Measurements from ENCODE around the gene TTLL9.

TTLL9 gene

DNA sequence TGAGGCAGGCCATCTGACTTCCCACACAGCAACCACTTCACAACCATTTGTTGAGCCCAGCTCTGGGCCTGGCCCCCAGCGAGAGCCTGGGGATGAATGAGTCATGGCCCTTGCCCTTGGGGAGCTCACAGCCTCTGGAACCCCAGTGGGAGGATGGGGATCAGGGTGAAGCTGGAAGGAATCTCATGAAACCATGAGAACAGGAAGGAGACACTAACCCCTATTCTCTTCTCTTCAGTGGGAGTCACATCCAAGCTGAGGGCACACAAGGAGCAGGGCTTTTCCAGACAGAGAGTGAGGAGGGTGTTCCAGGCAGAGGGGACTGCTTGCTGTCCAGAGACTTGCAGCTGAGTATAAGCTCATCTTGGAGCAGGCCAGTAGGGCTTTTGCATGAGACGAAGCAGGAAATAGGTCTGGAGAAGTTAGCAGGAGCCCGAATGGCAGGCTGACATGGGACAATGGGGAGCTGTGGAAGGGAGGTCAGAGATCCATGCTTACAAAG lies 32.5 kb upstream of the TTLL9 start:
- DNase-seq: no peak

DNA sequence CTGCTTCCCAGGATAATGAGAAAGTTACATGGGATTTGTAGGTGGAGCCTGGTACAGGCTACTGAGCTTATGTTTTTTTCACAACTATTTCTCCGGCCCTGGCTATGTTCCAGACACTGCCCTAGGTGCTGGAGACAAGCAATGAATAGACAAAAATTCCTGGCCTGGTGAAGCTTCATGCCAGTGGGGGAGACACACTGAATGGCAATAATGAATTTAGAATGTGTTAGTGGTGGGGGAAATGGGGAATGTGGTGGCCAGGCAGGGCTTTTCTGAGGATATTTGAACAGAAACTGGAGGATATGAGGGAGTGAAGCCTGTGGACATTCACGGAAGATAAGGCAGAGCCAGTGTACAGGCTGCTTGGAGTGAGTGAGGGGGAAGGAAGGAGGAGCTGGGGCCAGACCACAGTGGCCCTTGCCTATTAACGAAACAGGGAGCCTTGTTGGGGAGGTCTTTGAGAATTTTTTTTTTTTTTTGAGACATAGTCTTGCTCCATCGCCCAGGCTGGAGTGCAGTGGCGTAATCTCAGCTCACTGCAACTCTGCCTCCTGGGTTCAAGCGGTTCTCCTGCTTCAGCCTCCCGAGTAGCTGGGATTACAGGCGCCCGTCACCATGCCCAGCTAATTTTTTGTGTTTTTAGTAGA lies 31.7 kb upstream of the TTLL9 start:
- DNase-seq: no peak

DNA sequence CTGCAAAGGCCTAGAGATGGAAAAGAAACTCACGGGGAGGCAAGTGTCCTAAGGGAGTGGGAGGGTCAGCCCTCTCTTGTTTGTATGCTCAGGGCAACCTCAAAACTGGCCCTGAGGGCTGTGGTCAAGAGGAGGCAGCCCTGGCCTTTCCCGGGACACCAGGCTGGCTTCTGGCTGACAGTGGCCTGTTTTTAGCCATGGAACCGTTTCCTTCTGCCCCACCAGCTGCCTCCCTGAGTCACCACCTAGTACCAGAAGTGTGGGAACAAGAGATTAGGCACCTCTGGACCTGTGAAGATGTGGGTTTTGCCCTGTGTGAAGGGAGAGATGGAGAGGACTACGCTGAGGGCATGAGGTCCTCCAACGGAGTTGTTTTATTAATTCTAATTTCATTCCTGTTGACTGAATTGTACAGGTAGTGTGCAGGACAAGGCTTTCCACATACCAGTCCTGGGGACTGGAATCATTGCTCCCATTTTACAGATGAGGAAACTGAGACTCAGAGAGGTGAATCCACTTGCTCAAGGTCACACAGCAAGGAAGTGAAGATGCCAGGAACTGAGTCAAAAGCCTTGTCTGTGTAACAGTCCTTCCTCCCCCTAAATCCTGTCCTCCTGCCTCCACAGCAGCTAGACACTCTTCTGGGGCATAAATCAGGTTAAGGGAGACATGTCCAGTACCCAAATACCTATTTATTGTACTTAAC lies 30.5 kb upstream of the TTLL9 start:
- DNase-seq: no peak

DNA sequence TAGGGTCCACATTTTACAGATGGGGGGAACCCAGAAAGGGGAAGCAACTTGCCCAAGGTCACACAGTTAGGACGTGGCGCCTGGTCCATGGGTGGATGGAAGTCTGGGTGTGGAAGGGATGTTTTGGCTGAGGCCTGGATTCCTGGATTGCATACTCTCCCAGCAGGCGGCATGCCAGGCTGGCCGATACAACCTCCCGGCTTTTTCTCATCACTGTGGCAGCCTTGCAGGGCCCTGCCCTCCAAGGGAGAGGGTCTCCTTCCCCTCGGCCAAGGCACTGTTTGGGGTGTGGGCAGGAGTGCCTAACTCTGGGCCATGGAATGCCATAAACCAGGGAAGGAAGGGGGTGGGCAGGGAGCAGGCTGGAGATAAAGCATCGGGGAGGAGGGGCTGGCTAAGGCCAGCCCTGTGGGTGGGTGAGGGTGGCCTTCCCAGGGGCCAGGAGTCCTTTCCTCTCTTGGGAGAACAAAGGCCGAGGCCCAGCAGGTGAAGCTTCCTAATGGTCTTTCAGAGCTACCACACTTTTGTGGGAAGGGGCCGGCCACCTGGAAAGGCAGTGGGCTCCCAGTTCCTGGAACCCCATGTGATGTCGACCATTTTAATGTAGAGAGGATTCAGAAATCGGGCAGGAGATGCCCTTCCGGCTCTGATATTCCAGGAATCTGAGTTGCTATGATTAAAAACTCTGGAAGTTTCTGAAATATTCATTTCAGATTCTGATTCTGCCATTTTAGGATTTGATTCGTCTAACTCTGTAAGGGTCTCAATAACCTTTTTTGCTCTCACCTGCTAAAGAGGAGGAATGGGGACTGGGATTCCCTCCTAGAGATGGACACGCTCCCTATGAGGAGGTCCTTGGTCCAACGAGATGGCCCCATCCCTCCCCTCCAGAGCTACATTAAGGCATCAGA lies 29.3 kb upstream of the TTLL9 start:
- no peak for DNase-seq

DNA sequence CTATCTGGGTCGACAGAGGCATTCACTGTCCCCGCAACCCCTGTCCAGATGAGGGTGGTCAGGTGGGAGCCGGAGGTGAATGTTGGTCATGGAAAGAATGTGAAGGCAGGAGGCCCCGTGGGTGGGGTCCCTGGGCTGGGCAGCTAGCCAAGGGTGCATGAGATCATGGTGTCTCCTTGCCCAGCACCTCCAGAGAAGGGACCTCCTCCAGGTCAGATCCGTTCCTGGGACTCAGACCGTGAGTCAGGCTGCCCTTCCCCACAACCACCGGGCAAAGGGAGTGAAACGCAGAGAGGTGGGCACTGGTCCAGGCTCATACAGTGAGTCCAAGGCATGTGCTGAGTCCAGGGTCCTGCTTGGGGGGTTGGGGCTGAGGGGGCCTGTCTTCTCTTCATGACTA lies 28.5 kb upstream of the TTLL9 start:
- DNase-seq: no peak

DNA sequence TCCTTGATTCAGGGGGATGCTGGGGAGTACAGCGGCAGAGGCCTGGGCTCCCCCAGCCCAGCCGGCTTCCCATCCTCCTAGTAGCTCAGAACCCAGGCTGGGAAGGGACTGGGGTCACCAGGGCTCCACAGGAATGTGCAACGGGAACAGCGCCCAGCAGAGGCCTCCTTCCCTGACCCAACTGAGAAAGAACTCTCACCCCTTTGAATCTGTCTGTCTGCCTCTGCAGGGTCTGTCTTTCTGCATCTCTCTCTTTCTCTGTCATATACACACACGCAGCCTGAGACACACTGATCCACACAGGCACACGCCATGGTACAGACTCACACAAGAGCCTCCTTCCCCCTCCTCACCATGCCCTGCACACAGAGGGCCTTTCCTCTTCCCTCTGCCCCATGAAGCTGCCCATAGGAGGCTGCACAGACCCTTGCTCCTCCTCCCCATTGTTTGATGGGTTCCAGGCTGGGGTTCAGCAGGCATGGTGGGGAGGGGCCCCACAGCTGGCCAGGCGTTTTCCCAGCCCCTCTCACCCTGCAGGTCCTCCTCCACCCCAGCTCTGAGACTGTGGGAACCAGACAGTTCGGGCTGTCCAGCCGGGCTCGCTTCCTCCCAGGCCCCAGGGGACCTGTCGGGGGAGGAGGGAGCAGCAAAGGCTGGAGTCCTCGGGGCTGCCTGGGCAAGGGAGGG lies 27.8 kb upstream of the TTLL9 start:
- DNase-seq: no peak

DNA sequence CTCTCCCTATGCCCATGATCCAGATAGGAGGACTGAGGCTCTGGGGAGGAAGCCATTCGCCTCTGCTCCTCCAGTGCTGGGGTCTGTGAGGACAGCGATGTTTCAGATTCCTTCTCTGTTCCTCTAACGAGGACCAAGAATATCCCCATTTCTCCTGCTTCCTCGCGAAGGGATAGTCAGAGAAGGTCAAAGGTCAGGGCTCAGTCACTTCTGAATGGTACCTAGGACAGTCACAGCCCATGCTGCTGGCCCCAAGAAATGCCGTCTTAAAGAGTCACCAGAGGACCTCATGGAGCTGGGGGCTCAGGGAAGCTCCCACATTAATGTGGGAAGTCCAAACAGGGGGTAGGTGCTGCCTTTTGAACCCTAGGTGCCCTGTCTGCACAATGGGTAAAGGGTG lies 27.1 kb upstream of the TTLL9 start:
- no peak for DNase-seq

DNA sequence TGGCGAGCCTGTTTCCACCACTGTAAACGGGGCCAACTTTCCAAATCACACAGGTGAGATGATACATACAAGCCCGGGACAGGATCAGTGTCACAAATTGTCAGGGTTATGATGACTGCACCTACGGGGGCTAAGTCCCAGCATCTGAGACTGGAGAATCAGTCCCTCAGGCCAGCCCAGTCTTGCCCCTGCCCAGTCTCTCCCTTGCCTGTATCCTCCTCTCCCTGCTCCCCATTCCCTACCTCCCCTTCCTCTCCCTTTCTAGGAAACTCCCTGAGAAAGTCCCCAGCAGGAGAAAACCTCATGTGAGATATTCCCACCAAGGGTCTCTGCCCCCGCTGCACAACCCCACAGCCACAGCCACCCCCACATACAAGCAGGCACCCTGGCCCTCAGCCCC lies 26.6 kb upstream of the TTLL9 start:
- DNase-seq: no peak

DNA sequence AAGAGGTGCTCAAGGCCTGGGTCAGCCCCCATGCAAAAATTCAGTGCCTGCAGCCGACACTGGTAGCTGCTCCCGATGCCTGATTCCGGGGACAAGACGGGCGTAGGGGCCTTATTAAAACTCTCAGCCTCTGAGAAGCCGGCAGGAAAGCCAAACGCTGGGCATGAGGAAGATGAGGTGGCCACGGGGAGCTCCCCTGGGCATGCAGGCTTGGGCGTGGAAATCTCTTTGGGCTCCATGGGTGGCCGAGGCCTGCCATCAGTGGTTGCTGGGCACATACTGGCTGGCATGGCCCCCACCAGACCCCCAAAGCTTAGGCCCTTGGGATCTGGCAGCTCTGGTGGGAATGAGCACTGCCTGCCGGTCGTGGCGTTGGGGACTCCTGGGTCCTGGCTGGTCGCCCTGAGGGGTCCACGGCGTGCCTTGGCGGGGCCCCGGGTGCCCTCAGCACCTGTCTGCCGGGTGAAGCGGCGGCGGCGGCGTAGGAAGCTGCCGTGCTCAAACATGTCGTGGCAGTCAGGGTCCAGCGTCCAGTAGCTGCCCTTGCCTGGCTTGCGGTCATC lies 25.6 kb upstream of the TTLL9 start:
- no peak for DNase-seq

DNA sequence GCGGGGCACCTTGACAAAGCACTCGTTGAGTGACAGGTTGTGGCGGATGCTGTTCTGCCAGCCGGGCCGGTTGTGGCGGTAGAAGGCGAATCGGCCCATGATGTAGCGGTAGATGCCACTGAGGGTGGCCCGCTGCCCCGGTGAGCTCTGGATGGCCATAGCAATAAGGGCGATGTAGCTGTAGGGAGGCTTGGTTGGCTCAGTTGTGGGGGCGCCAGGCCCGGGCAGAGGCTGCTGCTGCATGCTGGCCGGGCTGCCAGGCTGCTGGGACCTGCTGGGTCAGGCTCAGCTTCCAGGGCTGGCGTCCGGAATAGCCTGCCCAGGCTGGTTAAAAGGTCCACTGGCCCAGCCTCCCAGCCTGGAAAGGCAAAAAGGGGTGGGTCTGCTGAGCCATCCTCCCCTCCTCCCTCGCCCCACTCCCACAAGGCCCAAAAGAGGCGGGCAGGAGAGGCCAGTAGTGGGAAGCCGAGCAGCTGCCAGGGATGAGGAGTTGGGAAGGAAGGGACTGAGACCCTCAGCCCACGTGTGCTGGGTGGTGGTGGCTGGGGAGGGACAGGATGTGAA lies 25.1 kb upstream of the TTLL9 start, which contains the start of gene FOXS1:
FOXS1 (minus strand) TSS at position 305 of the 564 bp plus-strand sequence; CDS start at position 243, 62 bp downstream.
- no peak for DNase-seq

DNA sequence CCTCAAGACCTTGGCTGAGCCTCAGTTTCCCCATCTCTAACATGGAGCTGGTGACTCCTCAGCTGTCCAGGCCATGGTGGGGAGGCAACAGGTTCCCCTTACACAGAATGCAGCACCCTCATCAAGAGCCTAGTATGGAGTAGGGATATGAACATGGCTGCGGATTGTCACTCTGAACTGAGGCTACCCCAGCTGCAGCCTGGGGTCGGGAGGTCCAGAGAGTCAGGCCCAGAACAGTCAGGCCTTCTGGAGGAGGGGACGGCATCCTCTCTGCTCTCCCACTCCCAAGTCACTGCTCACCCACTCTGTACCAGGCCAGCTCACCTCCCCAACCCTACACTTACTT lies 23.7 kb upstream of the TTLL9 start:
- DNase-seq: no peak

DNA sequence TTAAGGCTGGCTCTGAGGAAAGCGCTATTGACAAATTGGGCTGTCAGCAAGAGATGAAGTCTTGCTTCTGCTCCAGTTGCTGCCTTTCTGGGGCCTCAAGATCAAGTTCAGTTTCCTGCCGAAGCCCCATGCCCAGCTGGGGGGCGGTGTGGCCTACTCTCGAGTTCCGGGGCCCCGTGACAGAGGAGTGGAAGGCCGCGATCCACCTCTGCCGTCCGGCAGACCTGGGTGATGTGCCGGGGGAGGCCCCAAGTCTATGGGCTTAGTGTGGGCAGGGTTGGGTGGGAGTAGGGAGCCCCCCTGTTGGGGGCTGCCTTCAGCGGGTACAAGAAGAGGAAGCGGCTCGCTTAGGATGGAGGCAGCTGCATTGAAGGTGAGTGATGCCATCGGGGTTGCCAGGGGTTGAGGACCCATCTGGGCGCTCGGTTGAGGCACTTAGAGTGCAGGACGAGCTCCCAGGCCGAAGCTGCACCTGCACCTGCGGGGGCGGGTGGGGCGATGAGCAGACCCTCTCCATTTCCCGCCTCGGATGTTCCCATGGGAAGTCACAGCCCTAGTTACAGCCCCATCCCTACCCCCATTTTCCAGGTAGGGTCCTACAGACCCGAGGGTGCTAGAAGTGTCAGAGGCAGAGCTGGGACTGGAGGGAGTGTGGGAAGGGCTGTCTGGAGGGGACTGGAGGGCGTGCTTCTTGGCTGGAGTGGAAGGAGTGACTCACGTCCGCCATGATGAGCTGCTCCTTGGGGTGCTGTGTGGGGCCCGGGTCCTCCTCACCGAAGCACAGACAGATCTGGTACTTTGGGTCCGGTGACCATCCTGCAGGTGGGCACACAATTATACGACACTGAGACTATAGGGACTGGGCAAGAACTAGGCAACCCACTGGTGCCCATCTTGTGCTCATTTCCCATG lies 22.1 kb upstream of the TTLL9 start:
- DNase-seq: no peak

DNA sequence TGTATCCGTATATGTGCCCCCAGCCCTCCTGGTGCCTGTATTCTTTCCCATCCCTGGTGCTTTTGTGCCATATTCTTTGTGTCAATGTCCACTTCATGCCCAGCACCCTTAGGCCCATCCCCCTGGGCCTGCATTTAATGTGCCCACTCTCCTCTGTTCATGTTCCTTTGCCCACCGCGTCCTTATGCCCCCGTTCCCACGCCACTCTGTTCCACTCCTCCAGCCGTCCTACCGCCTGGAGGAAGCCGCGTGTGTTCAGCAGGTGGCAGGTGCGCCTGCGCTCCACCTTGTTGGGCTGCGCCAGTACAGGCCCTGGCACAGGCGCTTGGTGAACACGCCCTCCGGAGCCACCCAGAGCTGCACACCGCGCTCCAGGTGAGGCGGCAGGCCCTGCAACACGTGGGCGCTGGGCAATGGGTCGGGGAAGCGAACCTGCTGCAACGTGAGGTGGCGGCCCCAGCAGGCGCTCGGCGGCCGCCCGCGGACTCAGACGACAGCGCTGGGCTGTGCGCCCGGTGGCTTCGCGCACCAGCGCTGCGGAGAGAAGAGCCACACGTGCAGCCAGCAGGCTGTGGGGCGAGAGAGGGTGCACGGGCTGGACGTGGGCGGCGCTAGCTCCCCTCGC lies 21.0 kb upstream of the TTLL9 start:
- DNase-seq: no peak

DNA sequence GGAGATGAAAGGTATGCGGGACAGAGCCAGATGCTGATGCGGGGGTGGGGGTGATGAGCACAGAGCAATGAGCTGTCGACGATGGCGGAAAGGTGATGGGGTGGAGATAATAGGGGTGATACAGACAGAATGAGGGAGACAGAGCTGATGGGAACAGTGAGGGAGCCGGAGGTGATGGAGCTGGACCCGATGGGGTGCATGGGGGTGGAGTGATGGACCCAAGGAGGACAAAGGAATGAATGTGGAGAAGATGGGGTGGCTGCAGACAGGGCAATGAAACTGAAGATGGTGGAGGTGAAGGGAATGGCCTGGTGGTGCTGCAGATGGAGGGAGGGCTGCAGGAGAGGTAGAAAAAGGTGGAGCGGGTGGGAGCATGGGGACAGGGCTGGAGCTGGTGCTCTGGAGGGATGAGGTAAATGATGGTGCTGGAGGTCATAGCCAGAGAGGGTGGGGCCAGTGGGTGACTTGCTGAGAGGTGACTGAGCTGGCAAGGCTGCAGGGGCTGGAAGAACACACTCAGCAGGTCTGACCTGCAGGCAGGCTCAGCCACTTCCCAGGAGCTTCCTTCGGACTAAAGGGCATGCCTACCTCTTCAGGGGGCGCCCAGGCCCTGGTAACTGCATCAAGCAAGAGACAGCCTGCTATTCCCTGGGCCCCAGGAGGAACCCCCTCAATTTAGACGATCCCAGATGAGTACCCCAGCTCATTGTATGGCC lies 19.0 kb upstream of the TTLL9 start:
- no peak for DNase-seq

DNA sequence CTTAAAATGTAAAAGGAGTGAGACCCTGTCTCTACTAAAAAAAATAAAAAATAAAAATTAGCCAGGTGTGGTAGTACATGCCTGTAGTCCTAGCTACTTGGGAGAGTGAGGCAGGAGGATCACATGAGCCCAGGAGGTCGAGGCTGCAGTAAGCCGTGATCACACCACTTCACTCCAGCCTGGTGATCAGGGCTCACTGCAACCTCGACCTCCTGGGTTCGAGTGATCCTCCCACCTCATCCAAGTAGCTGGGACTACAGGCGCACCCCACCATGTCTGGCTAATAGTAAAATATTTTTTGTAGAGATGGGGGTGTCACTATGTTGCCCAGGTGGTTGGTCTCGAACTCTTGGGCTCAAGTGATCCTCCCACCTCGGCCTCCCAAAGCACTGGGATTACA lies 17.0 kb upstream of the TTLL9 start:
- no peak for DNase-seq

DNA sequence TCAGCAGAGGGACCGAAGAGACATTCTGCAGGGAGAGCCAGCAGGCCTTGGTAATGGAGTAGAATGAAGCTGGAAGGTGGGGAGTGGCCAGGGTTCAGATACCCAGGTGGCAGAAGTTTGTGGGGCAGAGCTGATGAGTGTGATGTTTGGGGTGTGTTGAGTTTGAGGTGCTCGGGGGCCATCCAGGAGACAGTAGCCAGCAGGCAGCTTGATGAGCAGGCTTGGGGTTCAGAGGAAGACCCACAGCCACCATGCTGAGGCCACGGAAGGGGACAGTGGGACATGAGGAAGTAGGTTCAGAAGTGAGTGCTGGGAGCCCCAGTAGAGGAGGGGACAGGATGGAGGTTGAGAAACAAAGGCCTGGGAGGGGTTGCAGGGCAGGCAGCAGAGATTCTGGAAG lies 13.9 kb upstream of the TTLL9 start:
- DNase-seq: no peak

DNA sequence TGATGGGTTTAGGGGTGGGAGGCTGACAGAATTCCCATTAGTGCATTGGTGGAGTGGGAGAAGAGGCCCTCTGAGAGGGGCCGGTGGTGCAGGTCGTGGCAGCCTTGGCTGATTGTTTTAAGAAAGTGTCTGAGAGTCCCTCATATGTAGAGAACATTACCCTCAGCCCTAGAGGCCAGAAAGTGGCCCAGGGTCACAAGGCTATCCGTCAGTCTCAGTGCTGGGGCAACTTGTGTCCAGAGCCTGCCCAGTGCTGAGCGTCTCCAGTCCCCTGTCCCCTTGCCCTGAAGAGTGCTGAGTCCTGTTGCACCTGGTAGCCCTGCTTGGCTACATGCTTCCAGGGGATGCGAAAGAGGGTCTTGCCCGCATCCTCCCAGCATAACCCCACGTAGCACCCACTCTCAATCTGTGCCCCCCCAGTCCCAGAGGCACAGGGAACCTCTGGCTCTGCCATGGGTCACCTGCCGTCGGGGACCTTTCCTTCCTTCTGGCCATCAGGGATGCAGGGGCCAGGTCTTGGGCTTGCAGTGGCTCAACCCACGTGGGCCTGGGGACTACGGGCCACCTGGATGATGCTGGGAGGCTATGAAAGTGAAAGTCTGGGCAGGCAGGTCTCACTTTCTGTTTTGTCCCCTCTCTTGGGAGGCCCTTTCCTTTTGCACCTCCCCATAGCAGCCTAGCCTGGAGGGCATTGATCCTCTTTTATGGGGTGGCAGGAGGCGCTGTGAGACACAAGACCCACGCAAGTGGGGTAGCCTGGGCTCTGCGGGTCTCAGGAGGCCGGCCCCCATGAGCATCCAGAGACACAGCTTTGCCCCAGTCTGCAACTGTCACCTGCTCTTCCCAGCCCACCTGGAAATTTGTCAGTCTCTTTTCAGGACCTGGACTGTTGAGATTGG lies 12.3 kb upstream of the TTLL9 start:
- DNase-seq: no peak

DNA sequence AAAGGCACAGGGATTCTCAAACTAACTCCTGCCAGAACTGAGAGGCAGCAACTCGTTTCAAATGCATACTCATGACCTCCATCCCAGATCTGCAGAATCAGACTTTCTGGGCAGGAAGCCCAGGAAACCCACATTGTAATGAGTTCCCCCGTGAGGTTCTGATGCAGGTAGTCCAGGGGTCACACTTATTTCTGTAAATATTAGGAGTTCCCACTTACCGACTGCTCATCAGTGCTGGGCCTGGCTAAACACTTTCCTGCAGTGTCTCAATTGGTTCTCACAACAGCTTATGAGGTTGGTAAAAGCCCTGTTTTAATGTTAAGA lies 11.7 kb upstream of the TTLL9 start:
- no peak for DNase-seq

Data from activated gamma-delta T cell (primary cell).